Stomach (tissue), 9 donors: ENCODE measurements around the gene RAB36. TPM values are rescaled to one million over a fixed set of nuclear protein-coding genes. Genes with fewer than 3 reads are reported as not detected.
A peak's percentile ranks its signal among the peaks of the same experiment; 100 is the strongest.

Experiments used
- DNase-seq, 2 donors: peaks; one replicate each; pipeline versions ENCODE4 v3.0.0 to v3.0.0-alpha.2; 2013 to 2019
- H3K27ac ChIP-seq, 5 donors: fragments of 200-600 bp in 4 of 5; sonication (generic) in 4 of 5; one replicate each; pipeline ENCODE4 v1.5.1; 2013 to 2019; ENCODE audit warnings: mild to moderate bottlenecking in 1 of 5, moderate library complexity in 1 of 5
- H3K27me3 ChIP-seq, 3 donors: fragments of 200-600 bp; sonication (generic); one replicate each; pipeline ENCODE4 v1.5.1; 2017 to 2019; ENCODE audit warnings: mixed run types in 1 of 3
- H3K36me3 ChIP-seq, 4 donors: fragments of 200-600 bp; sonication (generic); 1 replicate in 3 of 4; 2 replicates in 1 of 4; pipeline ENCODE4 v1.5.1; 2016 to 2019
- H3K4me1 ChIP-seq, 4 donors: fragments of 200-600 bp; sonication (generic); one replicate each; pipeline ENCODE4 v1.5.1; 2016 to 2019
- H3K4me3 ChIP-seq, 4 donors: fragments of 200-600 bp; sonication (generic) in 3 of 4; one replicate each; pipeline ENCODE4 v1.5.1; 2016 to 2019; ENCODE audit warnings: mild to moderate bottlenecking in 1 of 4
- H3K9me3 ChIP-seq, 4 donors: fragments of 200-600 bp; sonication (generic); one replicate each; pipeline ENCODE4 v1.5.1; 2016 to 2019
- EP300 ChIP-seq: sonication (generic); formaldehyde crosslinking; IDR thresholded peaks from one replicate; pipeline ENCODE4 v1.6.1; 2017; ENCODE audit warnings: antibody characterized with exemption
- POLR2A ChIP-seq, 4 donors: fragments of 450-650 bp; IDR thresholded peaks; one replicate each; pipeline ENCODE4 v1.6.1; 2016; ENCODE audit warnings: antibody characterized with exemption in 4 of 4, control low read depth in 2 of 4, mild to moderate bottlenecking in 1 of 4, moderate library complexity in 1 of 4
- POLR2AphosphoS5 ChIP-seq, 3 donors: sonication (generic); formaldehyde crosslinking; IDR thresholded peaks; one replicate each; pipeline ENCODE4 v1.6.1; 2016; ENCODE audit warnings: antibody characterized with exemption in 3 of 3
- WGBS, 5 donors: extraction: QIAGEN DNeasy Blood & Tissue Kit in 3 of 5; methylation state at CpG; one replicate each; pipeline versions ENCODE4 v1.1.5 to v1.1.7; 2013 to 2018; 5-methylcytosine and 5-hydroxymethylcytosine counted together
- intact Hi-C: fragments of 100-400 bp; cut with DNase I; formaldehyde crosslinking; loops from one replicate; pipeline ENCODE4 v1.15.1; 2023; ENCODE audit warnings: low total_unique reads
- polyA plus RNA-seq, 3 donors: library from polyadenylated mRNA; stranded (reverse); fragments of 200-250 nt; gene quantifications; one replicate each; pipeline ENCODE4 v1.2.3, GENCODE V29; 2013
- total RNA-seq, 5 donors: library from RNA; depleted of rRNA; stranded (reverse); fragments of >200 nt; gene quantifications; one replicate each; pipeline versions ENCODE4 v1.1.0 to v1.2.3, GENCODE V29; 2014 to 2016
- TF ChIP-seq, protein P1 (sequence below), 7 experiments: fragments of 450-650 bp in 4 of 7; fragments of 200-600 bp in 3 of 7; sonication (generic) in 3 of 7; IDR thresholded peaks; one replicate each; pipeline ENCODE4 v1.5.1; 2016 to 2019; ENCODE audit warnings: antibody characterized with exemption in 7 of 7, control low read depth in 2 of 7, mild to moderate bottlenecking in 1 of 7
- donor health status: healthy with polysubstance abuse.
- donor health status: Bipolar disorder and iron deficiency.
- donor health status: healthy.

RAB36 gene
- total and polyA plus RNA-seq, 8 donors = 0.58 to 7.6 (median 1.6) TPM; not detected in 1

- no peaks in the 10 kb centered on the region for H3K9me3 ChIP-seq
- H3K4me1 ChIP-seq = peaks cover 4 to 20% (median 14%) of the 10 kb centered on the region in 4 donors
- H3K36me3 ChIP-seq = peaks cover 0 to 11% (median 3%) of the 10 kb centered on the region in 4 donors
- WGBS, 5 donors = 37 to 56% (median 39%) methylated on average over 19 of the region's 19 CpGs
- intact Hi-C loops = loop anchor here (5.0 kb wide), 1 partner anchor 168 kb away; no protein-coding TSS in a partner anchor
- H3K27ac ChIP-seq = peak overlapping the region in 3 of 5 donors; percentile 6 to 47 (median 16)
- DNase-seq = peak in 1 of 2 donors; percentile 62
- TF ChIP-seq POLR2A (IDR thresholded peaks at IDR 0.05) = no peak
- no peak for TF ChIP-seq POLR2AphosphoS5 (IDR thresholded peaks at IDR 0.05)
- TF ChIP-seq, protein P1, sequence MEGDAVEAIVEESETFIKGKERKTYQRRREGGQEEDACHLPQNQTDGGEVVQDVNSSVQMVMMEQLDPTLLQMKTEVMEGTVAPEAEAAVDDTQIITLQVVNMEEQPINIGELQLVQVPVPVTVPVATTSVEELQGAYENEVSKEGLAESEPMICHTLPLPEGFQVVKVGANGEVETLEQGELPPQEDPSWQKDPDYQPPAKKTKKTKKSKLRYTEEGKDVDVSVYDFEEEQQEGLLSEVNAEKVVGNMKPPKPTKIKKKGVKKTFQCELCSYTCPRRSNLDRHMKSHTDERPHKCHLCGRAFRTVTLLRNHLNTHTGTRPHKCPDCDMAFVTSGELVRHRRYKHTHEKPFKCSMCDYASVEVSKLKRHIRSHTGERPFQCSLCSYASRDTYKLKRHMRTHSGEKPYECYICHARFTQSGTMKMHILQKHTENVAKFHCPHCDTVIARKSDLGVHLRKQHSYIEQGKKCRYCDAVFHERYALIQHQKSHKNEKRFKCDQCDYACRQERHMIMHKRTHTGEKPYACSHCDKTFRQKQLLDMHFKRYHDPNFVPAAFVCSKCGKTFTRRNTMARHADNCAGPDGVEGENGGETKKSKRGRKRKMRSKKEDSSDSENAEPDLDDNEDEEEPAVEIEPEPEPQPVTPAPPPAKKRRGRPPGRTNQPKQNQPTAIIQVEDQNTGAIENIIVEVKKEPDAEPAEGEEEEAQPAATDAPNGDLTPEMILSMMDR (IDR thresholded peaks at IDR 0.05) = no peak
- no peak for TF ChIP-seq EP300
- no peak overlapping the region for H3K4me3 ChIP-seq
- H3K27me3 ChIP-seq = no peaks in the 10 kb centered on the region
Observed at GRCh38 chr22:23124611-23125511, 20.4 kb upstream of the RAB36 start.

DNA sequence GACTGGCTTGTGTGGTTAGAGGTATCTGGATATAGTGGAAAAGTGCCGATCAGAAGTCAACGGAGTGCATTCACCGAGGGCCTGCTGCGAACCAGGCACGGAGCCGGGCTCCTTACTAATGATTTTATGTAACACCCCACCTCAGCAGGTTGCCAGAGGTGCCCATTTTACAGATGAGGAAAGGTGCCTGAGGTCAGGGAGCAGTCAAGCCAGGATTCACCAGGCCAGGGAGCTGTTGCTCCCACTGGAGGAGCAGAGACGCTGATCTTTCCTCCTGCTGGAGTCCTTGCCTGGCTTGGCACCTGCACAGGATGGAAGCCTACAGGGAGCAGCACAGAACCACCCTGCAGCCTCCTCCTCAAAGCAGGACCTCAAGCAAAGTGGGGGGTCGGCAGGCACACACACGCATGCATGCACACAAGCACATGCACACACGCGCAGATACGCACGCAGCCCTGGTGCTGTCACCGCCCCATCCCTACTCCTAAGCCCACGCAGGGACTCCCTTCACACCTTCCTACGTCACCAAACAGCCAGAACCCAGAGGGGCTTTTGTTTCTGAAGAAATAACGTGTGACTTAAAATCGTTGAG lies 19.7 kb upstream of the RAB36 start:
- peaks cover 4 to 20% (median 13%) of the 10 kb centered on the region in 4 donors for H3K4me1 ChIP-seq
- intact Hi-C loops = loop anchor here (5.0 kb wide), 1 partner anchor 168 kb away; no protein-coding TSS in a partner anchor
- TF ChIP-seq POLR2A (IDR thresholded peaks at IDR 0.05) (no peak), POLR2AphosphoS5 (IDR thresholded peaks at IDR 0.05) (no peak), EP300 (no peak)
- TF ChIP-seq, protein P1 (IDR thresholded peaks at IDR 0.05) = no peak
- no peak overlapping the region for H3K27ac ChIP-seq
- no peaks in the 10 kb centered on the region for H3K27me3 ChIP-seq
- no peaks in the 10 kb centered on the region for H3K9me3 ChIP-seq
- WGBS, 5 donors = 85 to 91% (median 88%) methylated on average over 18 of the region's 18 CpGs
- no peak for DNase-seq
- peaks cover 0 to 11% (median 3%) of the 10 kb centered on the region in 4 donors for H3K36me3 ChIP-seq
- no peak overlapping the region for H3K4me3 ChIP-seq

GRCh38 chr22:23126165-23127054 lies 18.9 kb upstream of the RAB36 start:
- Histone ChIP-seq H3K9me3 (no peaks in the 10 kb centered on the region), H3K4me3 (no peak overlapping the region), H3K27ac (no peak overlapping the region), H3K4me1 (peaks cover 4 to 20% (median 13%) of the 10 kb centered on the region in 4 donors), H3K27me3 (no peaks in the 10 kb centered on the region), H3K36me3 (peaks cover 0 to 11% (median 3%) of the 10 kb centered on the region in 4 donors)
- intact Hi-C loops = loop anchor here (5.0 kb wide), 1 partner anchor 169 kb away; no protein-coding TSS in a partner anchor
- DNase-seq = no peak
- 69 to 82% (median 81%) methylated on average over 13 to 14 of the region's 14 CpGs for WGBS, 5 donors
- no peak for TF ChIP-seq EP300

GRCh38 chr22:23127055-23127756 lies 18.1 kb upstream of the RAB36 start:
- TF ChIP-seq POLR2A (IDR thresholded peaks at IDR 0.05) = no peak
- no peak for TF ChIP-seq POLR2AphosphoS5 (IDR thresholded peaks at IDR 0.05)
- TF ChIP-seq, protein P1 (IDR thresholded peaks at IDR 0.05) = no peak
- TF ChIP-seq EP300 = no peak
- no peak for DNase-seq
- Histone ChIP-seq H3K4me3 (no peak overlapping the region), H3K27ac (no peak overlapping the region), H3K27me3 (no peaks in the 10 kb centered on the region), H3K9me3 (no peaks in the 10 kb centered on the region), H3K4me1 (peaks cover 4 to 20% (median 13%) of the 10 kb centered on the region in 4 donors), H3K36me3 (peaks cover 0 to 11% (median 3%) of the 10 kb centered on the region in 4 donors)
- WGBS, 5 donors = 83 to 95% (median 91%) methylated on average over 6 to 7 of the region's 7 CpGs
- intact Hi-C loops = loop anchor here (5.0 kb wide), 1 partner anchor 170 kb away; no protein-coding TSS in a partner anchor
